ENCODE data around the gene SELENOV. TPM values are rescaled to one million over a fixed set of nuclear protein-coding genes. Genes with fewer than 3 reads are reported as not detected.

SELENOV gene
- not detected for total RNA-seq

GRCh38 chr19:39514840-39515550 is at the start of gene SELENOV:
Gene SELENOV (plus strand): TSS chr19:39515139. CDS start chr19:39515213, 74 bp downstream.
- Mint-ChIP-seq H3K9me3 (ENCODE audit: low read depth) (no peaks in the 10 kb centered on the region), H3K4me3 (peak within 1 kb of the TSS; percentile 32)

GRCh38 chr19:39465956-39466747 is 48.8 kb upstream of the SELENOV start:
- ATAC-seq = no peak
- no peak overlapping the region for H3K4me3 Mint-ChIP-seq
- no peaks in the 10 kb centered on the region for H3K9me3 Mint-ChIP-seq (ENCODE audit: low read depth)
- CTCF ChIA-PET = interaction anchor here (1.0 kb wide), 1 partner anchor 8 kb away, joined by 5 read pairs; no protein-coding TSS in a partner anchor
- DNase-seq = no peak
- no peak overlapping the region for H3K27ac Mint-ChIP-seq
- H3K4me1 Mint-ChIP-seq = peaks cover 2% of the 10 kb centered on the region
- H3K27me3 Mint-ChIP-seq = no peaks in the 10 kb centered on the region
- H3K36me3 Mint-ChIP-seq = peaks cover 49% of the 10 kb centered on the region

More at GRCh38 chr19:39514840-39515550, at the start of gene SELENOV:
- Mint-ChIP-seq H3K27ac (no peak within 1 kb of the TSS), H3K27me3 (peaks cover 58% of the 10 kb centered on the region), H3K4me1 (peaks cover 13% of the 10 kb centered on the region), H3K36me3 (no peaks in the 10 kb centered on the region)
- ATAC-seq = peak; percentile 39
- CTCF ChIA-PET = interaction anchor here (0.7 to 1.7 kb wide), 6 partner anchors 10 to 18 kb away, joined by 3 to 7 read pairs (median 3); partner anchors contain the start of genes DLL3 and EID2B
- no peak for DNase-seq

- CTCF ChIA-PET = no interaction called here
- Mint-ChIP-seq H3K9me3 (ENCODE audit: low read depth) (no peaks in the 10 kb centered on the region), H3K27me3 (no peaks in the 10 kb centered on the region), H3K4me3 (no peak overlapping the region), H3K36me3 (peaks cover 55% of the 10 kb centered on the region), H3K4me1 (peaks cover 11% of the 10 kb centered on the region), H3K27ac (no peak overlapping the region)
- ATAC-seq (no peak), DNase-seq (no peak)
Observed at GRCh38 chr19:39467941-39468340, 47.0 kb upstream of the SELENOV start.

GRCh38 chr19:39469036-39469435 is 45.9 kb upstream of the SELENOV start:
- H3K27ac Mint-ChIP-seq = no peak overlapping the region
- no peaks in the 10 kb centered on the region for H3K27me3 Mint-ChIP-seq
- no peak for DNase-seq
- no peak overlapping the region for H3K4me3 Mint-ChIP-seq
- no peaks in the 10 kb centered on the region for H3K9me3 Mint-ChIP-seq (ENCODE audit: low read depth)
- H3K4me1 Mint-ChIP-seq = peaks cover 11% of the 10 kb centered on the region
- peaks cover 52% of the 10 kb centered on the region for H3K36me3 Mint-ChIP-seq
- CTCF ChIA-PET = interaction anchor here (1.4 kb wide), 1 partner anchor 9 kb away, joined by 4 read pairs; no protein-coding TSS in a partner anchor
- ATAC-seq = no peak

- DNase-seq = no peak
- no peak for ATAC-seq
- Mint-ChIP-seq H3K27me3 (no peaks in the 10 kb centered on the region), H3K9me3 (ENCODE audit: low read depth) (no peaks in the 10 kb centered on the region), H3K36me3 (peaks cover 54% of the 10 kb centered on the region), H3K4me1 (peaks cover 11% of the 10 kb centered on the region), H3K4me3 (no peak overlapping the region), H3K27ac (peak overlapping the region; percentile 13)
- CTCF ChIA-PET = interaction anchor here (1.4 kb wide), 1 partner anchor 9 kb away, joined by 4 read pairs; no protein-coding TSS in a partner anchor
Observed at GRCh38 chr19:39469567-39469966, 45.4 kb upstream of the SELENOV start.

GRCh38 chr19:39470724-39471339 is 44.1 kb upstream of the SELENOV start:
- ATAC-seq (no peak), DNase-seq (no peak)
- no peak overlapping the region for H3K27ac Mint-ChIP-seq
- H3K36me3 Mint-ChIP-seq = peaks cover 53% of the 10 kb centered on the region
- no peaks in the 10 kb centered on the region for H3K27me3 Mint-ChIP-seq
- no peak overlapping the region for H3K4me3 Mint-ChIP-seq
- CTCF ChIA-PET = interaction anchor here (1.1 kb wide), 1 partner anchor 62 kb away, joined by 3 read pairs; the partner anchor contains the start of gene EID2B
- H3K4me1 Mint-ChIP-seq = peaks cover 11% of the 10 kb centered on the region
- no peaks in the 10 kb centered on the region for H3K9me3 Mint-ChIP-seq (ENCODE audit: low read depth)

- CTCF ChIA-PET = interaction anchor here (0.8 to 1.1 kb wide), 2 partner anchors 15 to 60 kb away, joined by 3 read pairs; partner anchors contain the start of gene EID2B
- peaks cover 11% of the 10 kb centered on the region for H3K4me1 Mint-ChIP-seq
- DNase-seq (no peak), ATAC-seq (no peak)
- H3K4me3 Mint-ChIP-seq = no peak overlapping the region
- no peaks in the 10 kb centered on the region for H3K9me3 Mint-ChIP-seq (ENCODE audit: low read depth)
- peaks cover 52% of the 10 kb centered on the region for H3K36me3 Mint-ChIP-seq
- no peaks in the 10 kb centered on the region for H3K27me3 Mint-ChIP-seq
- H3K27ac Mint-ChIP-seq = peak overlapping the region; percentile 56
Observed at GRCh38 chr19:39471756-39472536, 43.0 kb upstream of the SELENOV start.

- Mint-ChIP-seq H3K27ac (no peak overlapping the region), H3K9me3 (ENCODE audit: low read depth) (no peaks in the 10 kb centered on the region), H3K36me3 (peaks cover 49% of the 10 kb centered on the region), H3K4me1 (peaks cover 11% of the 10 kb centered on the region), H3K4me3 (no peak overlapping the region), H3K27me3 (no peaks in the 10 kb centered on the region)
- CTCF ChIA-PET = interaction anchor here (0.6 to 4.9 kb wide), 5 partner anchors 9 to 60 kb away, joined by 3 to 37 read pairs (median 10); partner anchors contain the start of gene EID2B
- no peak for DNase-seq
- no peak for ATAC-seq
Observed at GRCh38 chr19:39472746-39473442, 42.0 kb upstream of the SELENOV start.

- Mint-ChIP-seq H3K4me3 (no peak overlapping the region), H3K27me3 (no peaks in the 10 kb centered on the region), H3K9me3 (ENCODE audit: low read depth) (no peaks in the 10 kb centered on the region), H3K4me1 (peaks cover 11% of the 10 kb centered on the region), H3K27ac (no peak overlapping the region), H3K36me3 (peaks cover 44% of the 10 kb centered on the region)
- ATAC-seq (no peak), DNase-seq (no peak)
- CTCF ChIA-PET = interaction anchor here (0.6 to 4.9 kb wide), 18 partner anchors 8 to 370 kb away, joined by 3 to 37 read pairs (median 5); partner anchors contain the start of genes EID2B, RPS16 and SUPT5H
Observed at GRCh38 chr19:39473443-39473960, 41.4 kb upstream of the SELENOV start.

- DNase-seq = peak; percentile 67
- Mint-ChIP-seq H3K27ac (no peak overlapping the region), H3K27me3 (no peaks in the 10 kb centered on the region), H3K4me1 (peaks cover 11% of the 10 kb centered on the region), H3K36me3 (peaks cover 38% of the 10 kb centered on the region), H3K9me3 (ENCODE audit: low read depth) (no peaks in the 10 kb centered on the region), H3K4me3 (no peak overlapping the region)
- CTCF ChIA-PET = interaction anchor here (0.6 to 4.9 kb wide), 26 partner anchors 8 to 369 kb away, joined by 3 to 37 read pairs (median 5); partner anchors contain the start of genes EID2B, MED29, PAF1 and RPS16
- peak; percentile 83 for ATAC-seq
Observed at GRCh38 chr19:39474139-39474620, 40.8 kb upstream of the SELENOV start.

- no peak overlapping the region for H3K27ac Mint-ChIP-seq
- peaks cover 29% of the 10 kb centered on the region for H3K36me3 Mint-ChIP-seq
- no peak for DNase-seq
- H3K4me1 Mint-ChIP-seq = peaks cover 20% of the 10 kb centered on the region
- no peak overlapping the region for H3K4me3 Mint-ChIP-seq
- H3K27me3 Mint-ChIP-seq = no peaks in the 10 kb centered on the region
- H3K9me3 Mint-ChIP-seq (ENCODE audit: low read depth) = no peaks in the 10 kb centered on the region
- no peak for ATAC-seq
- CTCF ChIA-PET = interaction anchor here (1.3 to 4.9 kb wide), 3 partner anchors 13 to 57 kb away, joined by 5 to 37 read pairs (median 19); partner anchors contain the start of gene EID2B
Observed at GRCh38 chr19:39475748-39476147, 39.2 kb upstream of the SELENOV start.
